ENCODE measurements around the gene RPL7L1.

Gene RPL7L1

GRCh38 chr6:42936398-42936797, 57.0 kb downstream of the RPL7L1 start:
- DNase-seq: no peak

GRCh38 chr6:42937548-42938427, 58.4 kb downstream of the RPL7L1 start:
- DNase-seq: no peak

- DNase-seq: no peak
Measured at GRCh38 chr6:42938428-42938796, 59.0 kb downstream of the RPL7L1 start.

- no peak for DNase-seq
Measured at GRCh38 chr6:42938987-42939809, 59.8 kb downstream of the RPL7L1 start.
